Measurements from ENCODE around the gene STAM. TPM values are rescaled to one million over a fixed set of nuclear protein-coding genes. Genes with fewer than 3 reads are reported as not detected.

STAM gene
- total and polyA plus RNA-seq, 4 donors = 11.9 to 76.8 (median 20.5) TPM

DNA sequence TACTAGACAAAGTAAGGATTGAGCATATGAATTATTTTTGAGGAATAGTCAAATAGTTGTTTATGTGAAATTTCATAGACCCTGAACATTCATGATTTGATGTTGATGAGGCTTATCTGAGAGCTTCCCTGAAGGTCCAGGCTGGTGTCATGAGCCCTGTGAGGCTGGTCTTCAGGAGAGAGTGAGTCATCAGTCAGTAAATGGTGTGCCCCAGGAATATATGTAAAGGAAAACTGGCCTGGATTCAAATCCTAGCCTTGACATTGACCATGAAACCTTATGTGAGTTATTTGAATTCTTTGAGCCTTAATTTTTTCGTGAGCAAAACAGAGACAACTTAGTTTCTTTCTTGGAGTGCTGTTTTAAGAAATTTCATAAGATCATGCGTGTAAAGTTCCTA, 114.2 kb downstream of the STAM start:
- Histone ChIP-seq H3K9ac (ENCODE audit: insufficient read depth in 1 of 2, low read length in 2 of 2) (no peak overlapping the region), H3K36me3 (ENCODE audit: control insufficient read depth in 4 of 4, insufficient read depth in 4 of 4, low read length in 4 of 4) (no peaks in the 10 kb centered on the region), H3K27me3 (ENCODE audit: control insufficient read depth in 3 of 3, insufficient read depth in 3 of 3, low read length in 2 of 3) (no peaks in the 10 kb centered on the region), H3K4me1 (ENCODE audit: control insufficient read depth in 5 of 5, insufficient read depth in 5 of 5, low read length in 5 of 5) (no peaks in the 10 kb centered on the region), H3K4me3 (no peak overlapping the region), H3K27ac (ENCODE audit: low read depth in 1 of 2, low read length in 1 of 2) (no peak overlapping the region), H3K9me3 (ENCODE audit: control insufficient read depth in 4 of 4, insufficient read depth in 3 of 4, low read length in 3 of 4) (no peaks in the 10 kb centered on the region)
- 94 to 97% methylated on average over 2 of the region's 2 CpGs for WGBS, 2 donors
- TF ChIP-seq, protein P1, sequence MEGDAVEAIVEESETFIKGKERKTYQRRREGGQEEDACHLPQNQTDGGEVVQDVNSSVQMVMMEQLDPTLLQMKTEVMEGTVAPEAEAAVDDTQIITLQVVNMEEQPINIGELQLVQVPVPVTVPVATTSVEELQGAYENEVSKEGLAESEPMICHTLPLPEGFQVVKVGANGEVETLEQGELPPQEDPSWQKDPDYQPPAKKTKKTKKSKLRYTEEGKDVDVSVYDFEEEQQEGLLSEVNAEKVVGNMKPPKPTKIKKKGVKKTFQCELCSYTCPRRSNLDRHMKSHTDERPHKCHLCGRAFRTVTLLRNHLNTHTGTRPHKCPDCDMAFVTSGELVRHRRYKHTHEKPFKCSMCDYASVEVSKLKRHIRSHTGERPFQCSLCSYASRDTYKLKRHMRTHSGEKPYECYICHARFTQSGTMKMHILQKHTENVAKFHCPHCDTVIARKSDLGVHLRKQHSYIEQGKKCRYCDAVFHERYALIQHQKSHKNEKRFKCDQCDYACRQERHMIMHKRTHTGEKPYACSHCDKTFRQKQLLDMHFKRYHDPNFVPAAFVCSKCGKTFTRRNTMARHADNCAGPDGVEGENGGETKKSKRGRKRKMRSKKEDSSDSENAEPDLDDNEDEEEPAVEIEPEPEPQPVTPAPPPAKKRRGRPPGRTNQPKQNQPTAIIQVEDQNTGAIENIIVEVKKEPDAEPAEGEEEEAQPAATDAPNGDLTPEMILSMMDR (IDR thresholded peaks at IDR 0.05; ENCODE audit: control extremely low read depth, extremely low read depth) = no peak
- DNase-seq = no peak
- no peak for ATAC-seq (ENCODE audit: insufficient read depth, low FRiP score)

DNA sequence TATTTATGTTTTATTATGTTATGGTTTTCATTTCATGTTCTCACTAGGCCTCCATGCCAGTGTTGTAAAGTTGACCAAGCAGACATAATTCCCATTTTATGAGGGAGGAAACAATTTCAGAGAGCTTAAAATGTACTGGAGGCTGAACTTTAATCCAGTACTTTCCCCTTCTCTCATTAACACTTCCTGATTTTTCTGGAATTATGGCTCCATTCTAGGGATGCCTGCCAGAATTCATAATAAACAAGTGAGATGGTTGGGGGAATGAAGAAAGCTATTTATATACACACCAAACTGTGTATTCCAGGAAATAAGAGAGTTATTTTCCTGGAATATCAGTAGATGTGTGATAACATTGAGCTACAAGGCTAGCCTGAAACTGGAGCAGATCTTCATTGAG, 114.9 kb downstream of the STAM start:
- TF ChIP-seq, protein P1 (IDR thresholded peaks at IDR 0.05; ENCODE audit: control extremely low read depth, extremely low read depth) = no peak
- H3K27me3 ChIP-seq (ENCODE audit: control insufficient read depth in 3 of 3, insufficient read depth in 3 of 3, low read length in 2 of 3) = no peaks in the 10 kb centered on the region
- H3K36me3 ChIP-seq (ENCODE audit: control insufficient read depth in 4 of 4, insufficient read depth in 4 of 4, low read length in 4 of 4) = no peaks in the 10 kb centered on the region
- H3K9me3 ChIP-seq (ENCODE audit: control insufficient read depth in 4 of 4, insufficient read depth in 3 of 4, low read length in 3 of 4) = no peaks in the 10 kb centered on the region
- ATAC-seq (ENCODE audit: insufficient read depth, low FRiP score) (no peak), DNase-seq (peak in 1 of 3 donors; percentile 36)
- H3K27ac ChIP-seq (ENCODE audit: low read depth in 1 of 2, low read length in 1 of 2) = no peak overlapping the region
- no peak overlapping the region for H3K4me3 ChIP-seq
- no peak overlapping the region for H3K9ac ChIP-seq (ENCODE audit: insufficient read depth in 1 of 2, low read length in 2 of 2)
- H3K4me1 ChIP-seq (ENCODE audit: control insufficient read depth in 5 of 5, insufficient read depth in 5 of 5, low read length in 5 of 5) = no peaks in the 10 kb centered on the region

DNA sequence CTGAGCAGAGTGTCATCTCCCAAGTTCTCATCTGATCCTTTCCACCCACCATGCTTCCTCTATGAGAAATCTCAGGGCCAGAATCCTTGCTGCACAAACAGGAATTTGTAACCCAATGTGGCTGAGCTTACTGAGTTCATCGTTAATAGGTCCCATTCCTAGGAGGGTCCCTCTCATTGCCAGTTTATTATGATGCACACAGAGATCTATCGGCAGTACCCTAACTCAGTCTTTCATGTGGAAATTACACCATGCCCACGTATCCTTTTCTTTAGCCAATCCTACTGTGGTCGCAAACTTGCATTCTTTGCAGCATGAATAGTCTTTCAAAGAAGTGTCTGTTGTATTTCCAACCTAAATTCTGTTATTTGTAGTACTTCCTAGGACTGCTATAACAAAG, 120.2 kb downstream of the STAM start:
- H3K4me1 ChIP-seq (ENCODE audit: control insufficient read depth in 5 of 5, insufficient read depth in 5 of 5, low read length in 5 of 5) = peaks cover 0 to 2% (median 0%) of the 10 kb centered on the region in 5 donors
- no peak for DNase-seq
- peaks cover 0 to 2% (median 0%) of the 10 kb centered on the region in 3 donors for H3K27me3 ChIP-seq (ENCODE audit: control insufficient read depth in 3 of 3, insufficient read depth in 3 of 3, low read length in 2 of 3)
- no peak for ATAC-seq (ENCODE audit: insufficient read depth, low FRiP score)
- TF ChIP-seq, protein P1 (IDR thresholded peaks at IDR 0.05; ENCODE audit: control extremely low read depth, extremely low read depth) = no peak
- no peak overlapping the region for H3K9ac ChIP-seq (ENCODE audit: insufficient read depth in 1 of 2, low read length in 2 of 2)
- 75 to 84% methylated on average over 4 of the region's 4 CpGs for WGBS, 2 donors
- no peak overlapping the region for H3K27ac ChIP-seq (ENCODE audit: low read depth in 1 of 2, low read length in 1 of 2)
- H3K36me3 ChIP-seq (ENCODE audit: control insufficient read depth in 4 of 4, insufficient read depth in 4 of 4, low read length in 4 of 4) = no peaks in the 10 kb centered on the region
- no peak overlapping the region for H3K4me3 ChIP-seq
- peaks cover 0 to 3% (median under 1%) of the 10 kb centered on the region in 4 donors for H3K9me3 ChIP-seq (ENCODE audit: control insufficient read depth in 4 of 4, insufficient read depth in 3 of 4, low read length in 3 of 4)

- 68 to 75% methylated on average over 3 of the region's 3 CpGs for WGBS, 2 donors
- no peak for DNase-seq
- Histone ChIP-seq H3K36me3 (ENCODE audit: control insufficient read depth in 4 of 4, insufficient read depth in 4 of 4, low read length in 4 of 4) (no peaks in the 10 kb centered on the region), H3K27me3 (ENCODE audit: control insufficient read depth in 3 of 3, insufficient read depth in 3 of 3, low read length in 2 of 3) (peaks cover 0 to 2% (median 0%) of the 10 kb centered on the region in 3 donors), H3K9me3 (ENCODE audit: control insufficient read depth in 4 of 4, insufficient read depth in 3 of 4, low read length in 3 of 4) (peaks cover 0 to 3% (median under 1%) of the 10 kb centered on the region in 4 donors), H3K4me3 (no peak overlapping the region), H3K9ac (ENCODE audit: insufficient read depth in 1 of 2, low read length in 2 of 2) (no peak overlapping the region), H3K4me1 (ENCODE audit: control insufficient read depth in 5 of 5, insufficient read depth in 5 of 5, low read length in 5 of 5) (peaks cover 0 to 2% (median 0%) of the 10 kb centered on the region in 5 donors), H3K27ac (ENCODE audit: low read depth in 1 of 2, low read length in 1 of 2) (no peak overlapping the region)
- TF ChIP-seq, protein P1 (IDR thresholded peaks at IDR 0.05; ENCODE audit: control extremely low read depth, extremely low read depth) = no peak
- no peak for ATAC-seq (ENCODE audit: insufficient read depth, low FRiP score)
Observed at GRCh38 chr10:17765602-17766001, 121.7 kb downstream of the STAM start.
